D341Med (cell line): Measurements from ENCODE around the gene CKAP5.

ENCODE experiments used
- DNase-seq: peaks from one replicate; pipeline ENCODE4 v3.0.0; 2012; ENCODE audit warnings: low spot score

The CKAP5 gene

DNA sequence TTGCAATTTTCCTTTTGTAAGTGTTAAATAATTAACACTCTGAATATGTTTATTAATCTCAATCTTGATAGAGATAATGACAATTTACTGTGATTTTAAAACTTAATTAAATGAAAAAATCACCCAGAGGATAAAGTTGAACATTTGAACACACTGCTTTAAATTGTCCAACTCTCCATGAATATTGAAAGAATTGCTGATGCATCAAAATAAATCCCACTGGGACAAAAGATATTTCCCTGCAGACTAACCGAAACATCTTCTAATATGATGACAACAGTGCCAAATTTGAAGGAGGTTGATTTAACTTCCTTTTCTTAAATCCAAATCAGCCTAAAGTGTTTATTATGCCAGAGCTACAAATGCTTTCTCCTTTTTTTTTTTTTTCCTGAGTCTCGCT, 79.4 kb downstream of the CKAP5 start:
- no peak for DNase-seq

DNA sequence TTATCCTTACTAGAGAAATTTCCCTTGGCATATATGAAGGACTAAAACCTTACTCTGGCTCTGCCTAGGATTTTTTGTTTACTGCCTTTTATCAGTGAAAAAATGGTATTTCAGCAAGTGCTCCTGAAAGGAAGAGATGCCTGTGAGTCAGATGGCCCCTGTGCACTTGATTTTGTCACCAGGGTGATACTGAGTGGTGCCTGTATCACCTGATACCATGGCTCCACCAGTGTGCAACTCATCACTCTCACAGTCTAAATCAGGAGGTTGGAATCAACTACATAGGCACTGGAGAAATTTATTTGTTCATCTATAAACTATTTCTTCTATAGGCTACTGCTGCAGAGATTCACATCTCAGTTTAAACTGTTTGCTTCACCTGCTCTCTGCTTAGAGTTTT, 83.8 kb downstream of the CKAP5 start:
- no peak for DNase-seq

DNA sequence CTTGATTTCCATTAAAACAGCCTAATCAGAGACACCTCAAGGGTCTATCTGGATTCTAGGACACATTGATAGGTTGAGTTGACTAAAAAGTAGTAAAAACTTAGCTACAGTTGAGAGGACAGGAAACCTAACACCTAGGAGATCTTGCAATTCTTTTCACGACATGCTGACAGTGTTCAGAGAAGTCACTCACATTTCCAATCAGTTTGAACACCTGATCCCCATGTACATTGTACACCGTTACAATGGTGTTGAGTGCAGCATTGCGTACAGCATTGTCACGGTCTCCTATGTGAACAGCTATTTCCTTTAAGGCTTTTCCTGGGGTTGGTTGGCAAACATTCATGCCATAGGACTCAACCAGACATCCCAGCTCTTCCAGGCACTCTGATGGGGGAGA, 84.3 kb downstream of the CKAP5 start:
- DNase-seq = no peak

DNA sequence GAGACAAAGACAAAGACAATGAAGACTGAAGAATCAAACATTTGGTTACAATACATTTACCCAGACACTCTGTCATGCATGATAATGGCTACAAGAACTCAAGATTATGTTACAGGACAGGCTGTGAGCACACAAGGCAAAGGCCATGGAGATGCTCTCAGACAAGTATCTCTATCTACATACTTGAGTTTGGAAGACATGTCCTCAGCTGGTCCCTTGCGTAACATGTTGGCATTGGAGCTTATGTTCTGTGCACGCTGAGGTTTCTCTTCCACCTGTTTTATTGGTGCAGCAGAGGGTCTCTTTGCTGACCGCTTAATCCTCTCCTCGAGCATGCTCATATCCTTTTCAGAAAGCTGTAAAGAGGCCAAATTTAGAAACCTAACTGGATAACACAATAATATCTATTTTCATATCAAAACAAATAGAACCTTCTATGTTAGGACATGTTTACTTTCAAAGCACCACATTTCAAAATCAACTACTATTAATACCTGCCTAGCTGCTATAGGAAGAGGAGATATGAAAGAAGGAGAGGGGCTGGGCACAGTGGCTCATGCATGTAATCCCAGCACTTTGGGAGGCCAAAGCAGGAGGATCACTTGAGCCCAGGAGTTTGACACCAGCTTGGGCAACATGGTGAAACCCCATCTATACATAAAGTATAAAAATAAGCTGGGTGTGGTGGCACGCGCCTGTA, 85.5 kb downstream of the CKAP5 start:
- DNase-seq = no peak

DNA sequence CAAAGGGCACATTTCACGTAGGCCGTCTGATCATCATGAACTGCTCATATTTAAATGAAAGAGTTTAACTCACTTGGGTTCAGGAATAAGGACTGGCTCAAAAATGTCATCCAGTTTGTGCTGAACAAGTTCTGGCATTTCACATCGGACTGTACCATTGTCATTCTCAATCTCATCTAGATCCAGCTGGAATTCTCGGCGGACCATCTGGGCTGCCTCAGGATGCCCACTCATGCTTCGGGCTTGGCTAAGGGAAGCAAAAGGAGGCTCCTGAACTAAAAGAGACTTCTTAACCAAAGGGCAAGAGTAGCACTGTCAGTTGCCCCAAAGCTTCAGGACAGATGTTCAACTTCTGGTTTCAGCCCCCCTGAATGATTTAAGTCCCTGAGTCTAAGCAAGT, 86.9 kb downstream of the CKAP5 start:
- DNase-seq = no peak

DNA sequence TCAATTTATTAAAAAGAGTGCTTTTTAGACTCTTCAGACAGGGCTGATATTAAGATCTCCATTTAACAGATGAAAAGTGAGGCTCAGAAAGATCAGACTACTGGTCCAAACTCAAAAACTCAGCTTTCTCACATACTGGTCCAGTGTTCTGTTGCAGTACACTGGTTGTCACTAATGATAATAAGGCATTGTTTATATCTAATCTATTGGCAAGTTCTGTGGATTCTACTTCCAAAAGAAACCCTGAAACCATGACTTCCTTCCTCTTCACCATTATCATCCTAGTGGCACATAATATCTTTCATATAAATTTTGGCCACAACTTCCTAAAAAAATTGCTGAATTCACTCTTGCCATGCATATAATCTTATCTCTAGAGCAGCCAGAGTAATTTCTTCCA, 90.1 kb downstream of the CKAP5 start:
- DNase-seq = no peak

DNA sequence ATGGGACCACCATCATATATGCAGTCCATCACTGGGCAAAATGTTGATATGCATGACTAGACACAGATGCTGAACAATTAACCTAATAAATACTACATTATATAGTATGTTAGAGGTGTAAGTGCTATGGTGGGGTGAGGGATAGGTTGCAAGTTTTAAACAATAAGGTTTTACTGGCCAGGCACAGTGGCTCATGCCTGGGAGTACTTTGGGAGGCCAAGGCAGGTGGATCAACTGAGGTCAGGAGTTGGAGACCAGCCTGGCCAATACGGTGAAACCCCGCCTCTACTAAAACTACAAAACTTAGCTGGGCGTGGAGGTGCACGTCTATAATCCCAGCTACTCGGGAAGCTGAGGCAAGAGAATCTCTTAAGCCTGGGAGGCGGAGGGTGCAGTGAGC, 98.9 kb downstream of the CKAP5 start:
- no peak for DNase-seq

DNA sequence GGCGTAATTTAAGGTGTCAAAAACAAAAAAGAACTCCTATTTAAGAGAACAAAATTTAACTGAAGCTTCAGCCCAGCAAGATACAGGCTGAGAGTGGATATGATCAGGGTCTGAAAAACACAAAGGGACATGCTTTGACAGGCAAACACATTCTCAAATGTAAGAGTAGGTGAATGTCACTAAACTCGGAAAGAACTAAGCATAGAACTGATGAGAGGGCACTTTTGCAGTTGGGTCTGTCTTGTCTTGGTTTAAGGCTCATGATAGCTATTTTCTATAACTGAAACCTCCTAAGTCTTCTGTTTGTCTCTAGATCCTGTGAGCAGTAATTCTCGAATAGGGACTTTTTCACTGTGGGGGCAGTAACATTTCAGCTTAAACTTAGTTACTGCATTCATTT, 100.1 kb downstream of the CKAP5 start:
- no peak for DNase-seq

DNA sequence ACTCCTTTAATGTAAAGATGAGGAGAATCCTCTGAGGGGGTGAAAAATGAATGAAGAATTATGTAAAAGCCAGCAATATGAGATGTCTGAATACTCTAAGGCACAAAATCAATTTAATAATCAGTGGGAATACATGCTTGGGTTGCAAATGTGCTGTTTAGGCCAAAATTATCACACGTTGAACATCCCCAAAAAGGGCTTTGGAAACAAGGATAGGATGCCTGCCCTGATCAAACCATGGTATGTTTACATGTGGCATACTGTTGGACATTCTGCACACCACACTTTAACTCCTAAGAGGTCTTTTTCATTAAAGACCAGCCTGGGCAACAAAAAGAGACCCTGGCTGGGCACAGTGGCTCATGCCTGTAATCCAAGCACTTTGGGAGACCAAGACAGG, 100.8 kb downstream of the CKAP5 start:
- DNase-seq = no peak

DNA sequence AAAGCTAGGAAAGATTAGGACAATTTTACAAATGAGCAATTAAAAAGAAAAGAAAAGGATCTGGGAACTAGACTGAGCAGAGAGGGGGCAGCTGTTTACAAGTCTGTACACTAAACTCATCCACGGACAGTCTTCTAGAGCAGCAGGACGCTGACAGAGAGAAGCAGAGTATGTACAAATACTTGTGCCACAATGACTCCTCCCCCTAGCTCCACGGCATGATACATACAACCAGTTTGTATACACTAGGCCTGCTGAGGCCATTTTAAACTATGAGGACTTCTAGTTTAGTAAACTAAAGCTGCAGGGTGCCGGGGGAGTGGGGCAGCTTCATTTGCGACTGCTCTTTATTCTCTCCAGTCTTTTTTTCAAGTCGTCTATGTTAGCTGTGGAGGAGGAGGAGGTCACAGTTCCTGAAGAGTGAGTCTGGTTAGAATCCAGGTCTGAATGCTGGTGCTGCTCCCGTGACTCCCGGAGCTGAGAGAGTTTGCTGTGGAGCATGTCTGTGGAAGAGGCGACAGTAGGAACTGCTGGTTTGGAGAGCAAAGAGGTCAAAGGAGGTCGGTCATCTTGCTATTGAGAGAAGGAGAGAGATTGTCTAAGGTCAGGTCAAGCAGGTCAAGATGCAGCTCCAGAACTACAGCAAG, 102.3 kb downstream of the CKAP5 start:
- DNase-seq = no peak

DNA sequence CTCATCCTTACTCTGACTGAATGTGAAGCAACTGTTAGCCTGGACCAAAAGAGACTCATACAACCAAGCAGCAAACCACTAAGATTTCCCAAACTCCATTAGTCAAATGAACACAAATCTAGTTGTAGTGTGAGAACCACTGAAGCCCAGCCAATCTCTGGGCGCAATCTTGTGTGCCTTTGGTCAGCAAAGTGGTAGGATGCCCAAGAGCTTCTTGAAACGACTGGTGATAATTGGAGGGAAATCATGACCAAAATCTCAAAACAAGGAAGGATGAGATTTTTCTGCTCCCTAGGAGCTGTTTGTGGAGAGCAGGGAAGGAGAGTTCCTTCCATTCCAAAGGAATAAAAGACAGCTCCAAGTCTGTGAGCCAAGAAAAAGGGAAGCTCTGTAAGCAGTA, 103.0 kb downstream of the CKAP5 start:
- DNase-seq = no peak

DNA sequence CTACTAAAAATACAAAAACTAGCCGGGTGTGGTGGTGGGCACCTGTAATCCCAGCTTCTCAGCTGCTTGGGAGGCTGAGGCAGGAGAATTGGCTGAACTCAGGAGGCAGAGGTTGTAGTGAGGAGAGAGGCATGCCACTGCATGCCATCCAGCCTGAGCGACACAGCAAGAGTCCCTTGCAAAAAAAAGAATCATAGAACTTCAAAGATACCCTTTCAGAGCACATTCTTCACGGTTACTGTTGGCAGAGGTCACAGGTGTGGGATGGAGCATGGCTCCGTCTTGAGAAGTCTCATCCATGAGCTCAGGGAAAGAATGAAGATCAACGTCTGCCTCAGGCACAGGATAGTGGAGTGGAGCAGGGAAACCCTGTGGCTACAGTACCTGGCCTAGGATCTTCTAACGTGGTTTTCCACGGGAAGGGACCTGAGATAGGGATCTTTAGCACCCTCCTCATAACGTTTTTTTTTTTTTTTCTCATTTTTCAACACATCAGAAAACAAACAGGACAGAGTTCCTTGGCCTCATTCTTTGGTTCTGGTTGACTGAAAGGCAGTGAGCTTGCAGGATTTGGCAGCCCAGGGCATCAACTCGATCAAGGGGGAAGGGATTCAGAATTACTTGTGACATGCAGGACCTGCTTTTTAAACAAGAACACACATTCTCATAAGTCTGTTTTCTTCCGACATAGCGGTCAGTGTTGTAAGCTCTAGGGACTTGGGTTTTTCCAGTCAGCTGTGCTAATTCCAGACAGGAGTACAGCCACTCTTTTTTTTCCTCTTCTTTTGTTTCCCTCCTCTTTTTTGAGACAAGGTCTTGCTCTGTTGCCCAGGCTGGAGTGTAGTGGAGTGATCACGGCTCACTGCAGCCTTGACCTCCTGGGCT, 104.2 kb downstream of the CKAP5 start:
- DNase-seq = no peak

DNA sequence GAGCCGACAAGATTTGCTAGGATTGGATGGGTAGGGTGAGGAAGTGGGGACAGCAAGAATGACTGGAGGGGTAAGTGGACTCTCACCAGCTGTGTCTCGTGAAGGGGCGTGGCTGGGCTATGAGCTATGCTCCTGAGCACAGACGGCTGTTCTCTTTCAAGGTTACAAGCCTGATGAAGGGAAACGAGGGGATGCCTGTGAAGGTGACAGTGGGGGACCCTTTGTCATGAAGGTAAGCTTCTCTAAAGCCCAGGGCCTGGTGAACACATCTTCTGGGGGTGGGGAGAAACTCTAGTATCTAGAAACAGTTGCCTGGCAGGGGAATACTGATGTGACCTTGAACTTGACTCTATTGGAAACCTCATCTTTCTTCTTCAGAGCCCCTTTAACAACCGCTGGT, 107.2 kb downstream of the CKAP5 start:
- DNase-seq = no peak

DNA sequence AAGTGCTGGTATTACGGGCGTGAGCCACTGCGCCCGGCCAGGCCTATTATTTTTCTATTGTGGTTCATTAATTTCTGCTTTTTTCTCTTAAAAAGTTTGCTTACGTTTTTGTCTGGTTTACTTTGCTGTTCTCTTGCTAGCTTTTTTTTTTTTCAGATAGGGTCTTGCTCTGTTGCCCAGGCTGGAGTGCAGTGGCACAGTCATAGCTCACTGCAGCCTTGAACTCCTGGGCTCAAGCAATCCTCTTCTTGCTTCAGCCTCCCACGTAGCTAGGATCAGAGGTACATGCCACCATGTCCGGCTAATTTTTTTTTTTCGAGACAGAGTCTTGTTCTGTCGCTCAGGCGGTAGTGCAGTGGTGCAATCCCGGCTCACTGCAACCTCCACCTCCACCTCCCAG, 108.4 kb downstream of the CKAP5 start:
- no peak for DNase-seq

DNA sequence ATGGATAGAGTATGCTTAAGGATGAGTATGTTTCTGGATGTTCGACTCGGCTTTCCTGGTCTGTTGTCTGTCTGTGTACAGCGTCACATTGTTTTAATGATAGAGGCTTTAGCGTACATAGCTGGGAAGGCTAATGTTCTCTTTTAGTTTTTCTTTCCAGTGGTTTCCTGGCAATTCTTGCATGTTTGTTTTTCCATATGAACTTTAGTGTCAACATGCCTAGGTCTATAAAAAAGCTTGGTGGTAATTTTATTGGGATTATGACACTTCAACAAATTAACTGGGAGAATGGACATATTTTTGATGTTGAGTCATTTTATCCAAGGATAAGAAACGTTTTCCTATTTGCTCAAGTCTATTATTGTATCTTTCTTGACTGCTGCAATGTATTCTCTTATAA, 109.5 kb downstream of the CKAP5 start:
- DNase-seq = no peak

DNA sequence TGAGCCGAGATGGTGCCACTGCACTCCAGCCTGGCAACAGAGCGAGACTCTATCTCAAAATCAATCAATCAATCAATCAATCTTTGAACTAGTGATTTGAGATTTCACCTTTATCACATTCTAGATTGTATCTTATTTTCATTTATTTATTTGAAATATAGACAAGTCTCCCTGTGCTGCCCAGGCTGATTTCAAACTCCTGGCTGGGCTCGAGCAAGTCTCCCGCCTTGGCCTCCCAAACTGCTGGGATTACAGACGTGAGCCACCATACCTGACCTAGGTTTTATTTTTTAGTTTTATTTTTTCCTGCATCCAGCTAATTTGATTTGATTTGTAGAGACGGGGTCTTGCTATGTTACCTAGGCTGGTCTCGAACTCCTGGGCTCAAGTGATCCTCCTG, 109.9 kb downstream of the CKAP5 start:
- DNase-seq = no peak

DNA sequence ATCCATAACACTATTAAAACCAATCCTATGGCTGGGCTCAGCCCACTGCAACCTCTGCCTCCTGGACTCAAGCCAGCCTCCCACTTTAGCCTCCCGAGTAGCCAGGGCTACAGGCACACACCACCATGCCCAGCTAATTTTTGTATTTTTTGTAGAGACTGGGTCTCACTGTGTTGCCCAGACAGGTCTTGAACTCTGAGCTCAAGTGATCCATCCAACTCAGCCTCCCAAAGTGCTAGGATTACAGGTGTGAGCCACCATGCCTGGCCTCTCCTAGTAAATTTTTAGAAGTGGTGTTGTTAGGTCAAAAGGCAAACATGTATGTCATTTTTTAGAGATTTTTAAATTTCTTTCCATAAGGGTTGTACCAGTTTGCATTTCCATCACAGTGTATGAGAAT, 112.8 kb downstream of the CKAP5 start:
- no peak for DNase-seq

DNA sequence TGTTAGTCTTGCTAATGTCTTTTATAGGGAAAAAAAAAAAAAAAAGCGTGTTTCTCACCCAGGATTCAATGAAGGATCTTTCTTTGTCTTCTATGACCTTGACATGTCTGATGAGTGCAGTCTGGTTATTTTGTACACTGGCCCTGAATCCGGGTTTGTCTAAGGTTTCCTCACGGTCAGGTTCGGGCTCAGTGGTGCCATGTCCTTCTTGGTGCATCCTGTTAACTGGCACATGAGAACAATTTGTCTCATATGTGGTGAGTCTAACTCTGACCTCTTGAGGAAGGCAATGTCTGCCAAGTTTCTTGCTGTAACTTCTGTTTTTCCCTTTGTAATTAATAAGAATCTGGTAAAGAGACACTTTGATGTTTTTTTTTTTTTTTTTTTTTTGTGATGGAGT, 114.5 kb downstream of the CKAP5 start:
- DNase-seq = no peak

DNA sequence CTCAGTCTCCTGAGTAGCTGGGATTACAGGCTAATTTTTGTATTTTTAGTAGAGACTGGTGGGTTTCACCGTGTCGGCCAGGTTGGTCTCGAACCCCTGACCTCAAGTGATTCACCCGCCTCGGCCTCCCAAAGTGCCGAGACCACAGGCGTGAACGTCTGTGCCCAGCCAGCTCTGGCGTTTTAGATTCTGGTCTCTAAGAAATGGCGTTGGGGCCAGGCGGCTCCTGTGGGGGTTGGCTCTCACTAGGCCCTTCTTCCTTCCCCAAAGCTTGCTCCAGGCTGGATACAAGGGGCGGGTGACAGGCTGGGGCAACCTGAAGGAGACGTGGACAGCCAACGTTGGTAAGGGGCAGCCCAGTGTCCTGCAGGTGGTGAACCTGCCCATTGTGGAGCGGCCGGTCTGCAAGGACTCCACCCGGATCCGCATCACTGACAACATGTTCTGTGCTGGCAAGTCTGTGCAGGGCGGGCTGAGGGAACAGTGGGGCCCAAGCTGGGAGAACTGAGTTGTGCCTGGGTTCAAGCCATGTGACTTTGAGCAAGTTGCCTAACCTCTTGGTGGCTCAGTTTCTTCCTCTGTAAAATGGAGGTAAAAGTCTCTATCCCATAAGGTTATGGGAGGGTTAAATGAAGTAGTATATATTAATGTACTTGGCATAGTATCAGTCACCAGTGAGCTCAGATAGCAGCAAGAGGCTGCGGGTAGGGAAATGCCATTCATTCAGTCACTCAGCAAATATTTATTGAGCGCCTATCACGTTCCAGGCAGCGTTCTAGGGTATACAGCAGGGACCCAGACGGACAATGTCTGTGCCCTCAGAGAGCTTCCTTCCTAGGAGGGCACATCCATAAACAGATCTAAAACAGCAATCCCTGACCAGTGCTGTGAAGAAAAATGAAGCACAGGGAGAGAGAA, 116.7 kb downstream of the CKAP5 start:
- DNase-seq = no peak

DNA sequence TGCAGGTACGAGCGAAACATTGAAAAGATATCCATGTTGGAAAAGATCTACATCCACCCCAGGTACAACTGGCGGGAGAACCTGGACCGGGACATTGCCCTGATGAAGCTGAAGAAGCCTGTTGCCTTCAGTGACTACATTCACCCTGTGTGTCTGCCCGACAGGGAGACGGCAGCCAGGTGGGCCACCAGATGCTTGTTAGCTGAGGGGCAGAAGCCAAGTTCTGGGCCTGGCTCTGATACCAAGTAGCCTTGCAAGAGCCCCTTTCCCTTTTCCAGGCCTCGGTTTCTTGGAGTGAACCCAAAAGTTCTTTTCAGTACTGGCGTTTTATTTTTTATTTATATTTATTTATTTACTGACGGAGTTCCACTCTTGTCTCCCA, 117.4 kb downstream of the CKAP5 start:
- DNase-seq = no peak

DNA sequence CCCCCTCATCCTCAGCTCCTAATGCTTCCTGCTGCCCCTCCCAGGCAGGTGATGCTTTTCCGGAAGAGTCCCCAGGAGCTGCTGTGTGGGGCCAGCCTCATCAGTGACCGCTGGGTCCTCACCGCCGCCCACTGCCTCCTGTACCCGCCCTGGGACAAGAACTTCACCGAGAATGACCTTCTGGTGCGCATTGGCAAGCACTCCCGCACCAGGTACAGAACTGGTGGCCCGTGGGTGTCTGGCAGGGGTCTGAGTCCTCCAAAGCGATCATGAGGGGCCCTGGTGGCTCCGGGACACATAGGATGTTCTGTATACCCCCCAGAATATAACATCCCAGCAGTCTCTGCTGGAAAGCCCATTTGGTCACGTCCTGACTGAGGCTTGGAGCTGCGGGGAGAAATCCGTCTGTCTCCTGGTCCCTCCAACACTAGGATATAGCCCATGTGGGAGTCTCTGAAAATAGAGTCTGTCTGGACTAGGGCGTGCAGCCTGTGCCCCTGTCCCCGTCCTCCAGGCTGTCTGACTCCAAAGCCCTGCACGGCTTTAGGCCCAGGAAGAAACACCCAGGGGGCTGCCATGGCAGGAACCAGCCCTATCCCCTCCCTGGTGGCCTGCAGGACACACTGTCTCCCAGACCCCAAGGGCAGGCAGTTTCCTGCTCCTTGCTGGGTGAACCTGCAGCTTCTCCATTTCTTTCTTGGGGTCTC, 118.0 kb downstream of the CKAP5 start:
- DNase-seq = no peak
